Measurements from ENCODE around the gene GPR135. TPM values are rescaled to one million over a fixed set of nuclear protein-coding genes. Genes with fewer than 3 reads are reported as not detected.

GPR135 gene
- total RNA-seq, 4 donors from 2014 or later: 7.4 to 12.9 (median 7.7) TPM

- WGBS, 2 donors: 87 to 89% methylated on average over 3 of the region's 3 CpGs
- no peak for DNase-seq
- TF ChIP-seq, protein P1, sequence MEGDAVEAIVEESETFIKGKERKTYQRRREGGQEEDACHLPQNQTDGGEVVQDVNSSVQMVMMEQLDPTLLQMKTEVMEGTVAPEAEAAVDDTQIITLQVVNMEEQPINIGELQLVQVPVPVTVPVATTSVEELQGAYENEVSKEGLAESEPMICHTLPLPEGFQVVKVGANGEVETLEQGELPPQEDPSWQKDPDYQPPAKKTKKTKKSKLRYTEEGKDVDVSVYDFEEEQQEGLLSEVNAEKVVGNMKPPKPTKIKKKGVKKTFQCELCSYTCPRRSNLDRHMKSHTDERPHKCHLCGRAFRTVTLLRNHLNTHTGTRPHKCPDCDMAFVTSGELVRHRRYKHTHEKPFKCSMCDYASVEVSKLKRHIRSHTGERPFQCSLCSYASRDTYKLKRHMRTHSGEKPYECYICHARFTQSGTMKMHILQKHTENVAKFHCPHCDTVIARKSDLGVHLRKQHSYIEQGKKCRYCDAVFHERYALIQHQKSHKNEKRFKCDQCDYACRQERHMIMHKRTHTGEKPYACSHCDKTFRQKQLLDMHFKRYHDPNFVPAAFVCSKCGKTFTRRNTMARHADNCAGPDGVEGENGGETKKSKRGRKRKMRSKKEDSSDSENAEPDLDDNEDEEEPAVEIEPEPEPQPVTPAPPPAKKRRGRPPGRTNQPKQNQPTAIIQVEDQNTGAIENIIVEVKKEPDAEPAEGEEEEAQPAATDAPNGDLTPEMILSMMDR (IDR thresholded peaks at IDR 0.05): no peak
- no peak for TF ChIP-seq POLR2A (IDR thresholded peaks at IDR 0.05)
- intact Hi-C loops (cut with DNase I): no loop called here
- Histone ChIP-seq H3K36me3 (no peaks in the 10 kb centered on the region), H3K4me1 (no peaks in the 10 kb centered on the region), H3K4me3 (replicated peaks in 1 of 3) (no peak overlapping the region), H3K27ac (no peak overlapping the region), H3K27me3 (no peaks in the 10 kb centered on the region), H3K9me3 (no peaks in the 10 kb centered on the region)
Observed at GRCh38 chr14:59435101-59435500, 30.1 kb downstream of the GPR135 start.

- WGBS, 2 donors: 92 to 97% methylated on average over 4 of the region's 4 CpGs
Observed at GRCh38 chr14:59429790-59430189, 35.4 kb downstream of the GPR135 start.

GRCh38 chr14:59428581-59429012 is 36.6 kb downstream of the GPR135 start:
- Histone ChIP-seq H3K27me3 (no peaks in the 10 kb centered on the region), H3K27ac (no peak overlapping the region), H3K36me3 (no peaks in the 10 kb centered on the region), H3K4me3 (replicated peaks in 1 of 3) (no peak overlapping the region), H3K4me1 (peaks cover 5 to 13% of the 10 kb centered on the region in 2 donors), H3K9me3 (no peaks in the 10 kb centered on the region)
- DNase-seq: no peak
- TF ChIP-seq POLR2A (IDR thresholded peaks at IDR 0.05): no peak
- TF ChIP-seq, protein P1 (IDR thresholded peaks at IDR 0.05): peak in 1 of 6 experiments; percentile 31
- 82 to 83% methylated on average over 1 of the region's 1 CpG for WGBS, 2 donors
- intact Hi-C loops (cut with DNase I): no loop called here

More at GRCh38 chr14:59429790-59430189, 35.4 kb downstream of the GPR135 start:
- H3K9me3 ChIP-seq: no peaks in the 10 kb centered on the region
- no peaks in the 10 kb centered on the region for H3K27me3 ChIP-seq
- DNase-seq: no peak
- H3K36me3 ChIP-seq: no peaks in the 10 kb centered on the region
- peaks cover 5 to 13% of the 10 kb centered on the region in 2 donors for H3K4me1 ChIP-seq
- no peak overlapping the region for H3K4me3 ChIP-seq (replicated peaks in 1 of 3)
- intact Hi-C loops (cut with DNase I): no loop called here
- no peak overlapping the region for H3K27ac ChIP-seq
- no peak for TF ChIP-seq POLR2A (IDR thresholded peaks at IDR 0.05)
- TF ChIP-seq, protein P1 (IDR thresholded peaks at IDR 0.05): no peak

- Histone ChIP-seq H3K27ac (peak overlapping the region in 2 of 3 donors; percentile 15 to 18), H3K4me3 (replicated peaks in 1 of 3) (no peak overlapping the region), H3K9me3 (no peaks in the 10 kb centered on the region), H3K4me1 (peaks cover 5 to 13% of the 10 kb centered on the region in 2 donors), H3K36me3 (no peaks in the 10 kb centered on the region), H3K27me3 (no peaks in the 10 kb centered on the region)
- DNase-seq: peak; percentile 24 to 33
- WGBS, 2 donors: 62 to 67% methylated on average over 13 of the region's 13 CpGs
- TF ChIP-seq, protein P1 (IDR thresholded peaks at IDR 0.05): no peak
- no peak for TF ChIP-seq POLR2A (IDR thresholded peaks at IDR 0.05)
- intact Hi-C loops (cut with DNase I): no loop called here
Observed at GRCh38 chr14:59427653-59428580, 37.3 kb downstream of the GPR135 start.
